Upper lobe of right lung (tissue), 1 donor: ENCODE data around the gene MYL5. TPM values are rescaled to one million over a fixed set of nuclear protein-coding genes. Genes with fewer than 3 reads are reported as not detected.

Experiments
- ATAC-seq: fragments of 200-7000 bp; cut with Tn5 transposase; one replicate; pipeline ENCODE4 v1.9.1; 2020; ENCODE audit warnings: mild to moderate bottlenecking, moderate library complexity
- DNase-seq: peaks from one replicate; pipeline ENCODE4 v3.0.0-alpha.2; 2020
- H3K27ac ChIP-seq: fragments of 200-600 bp; one replicate; pipeline ENCODE4 v1.8.0; 2022
- H3K27me3 ChIP-seq: fragments of 200-600 bp; one replicate; pipeline ENCODE4 v1.8.0; 2022; ENCODE audit warnings: mild to moderate bottlenecking
- H3K36me3 ChIP-seq: fragments of 200-600 bp; one replicate; pipeline ENCODE4 v1.8.0; 2022
- H3K4me1 ChIP-seq: fragments of 200-600 bp; one replicate; pipeline ENCODE4 v1.8.0; 2022
- H3K4me3 ChIP-seq: fragments of 200-600 bp; one replicate; pipeline ENCODE4 v1.8.0; 2022; ENCODE audit warnings: mild to moderate bottlenecking
- H3K9me3 ChIP-seq: fragments of 200-600 bp; one replicate; pipeline ENCODE4 v1.8.0; 2022
- CTCF ChIP-seq: fragments of 200-600 bp; IDR thresholded peaks from one replicate; pipeline ENCODE4 v1.8.0; 2022; ENCODE audit warnings: antibody characterized with exemption
- intact Hi-C: fragments of 100-400 bp; cut with DNase I; formaldehyde crosslinking; loops from one replicate; pipeline ENCODE4 v1.11.0; 2022
- total RNA-seq: library from RNA; stranded (reverse); fragmentation: NEBNext Ultra II Directional; extraction: Animal tissue kit (Norgen Biotek cat#: 25700); gene quantifications from one replicate; pipeline ENCODE4 v1.2.1, GENCODE V29; 2021
- donor health status: DM: no; HTN: yes; CAD: no; lungs with severe emphysema.

The MYL5 gene
- total RNA-seq, 1 donor from 2014 or later: 9.7 TPM

- intact Hi-C loops: no loop called here
- H3K27ac ChIP-seq: no peak overlapping the region
- DNase-seq: no peak
Measured at GRCh38 chr4:658681-659667, 15.4 kb upstream of the MYL5 start.

GRCh38 chr4:659851-660250, 14.5 kb upstream of the MYL5 start:
- ATAC-seq: no peak
- Histone ChIP-seq H3K4me1 (no peaks in the 10 kb centered on the region), H3K4me3 (no peak overlapping the region), H3K9me3 (no peaks in the 10 kb centered on the region), H3K27me3 (peaks cover 5% of the 10 kb centered on the region), H3K36me3 (no peaks in the 10 kb centered on the region), H3K27ac (no peak overlapping the region)
- TF ChIP-seq CTCF: no peak
- DNase-seq: no peak
- intact Hi-C loops: no loop called here

More at GRCh38 chr4:658681-659667, 15.4 kb upstream of the MYL5 start:
- no peak for TF ChIP-seq CTCF
- H3K36me3 ChIP-seq: no peaks in the 10 kb centered on the region
- H3K4me1 ChIP-seq: no peaks in the 10 kb centered on the region
- peaks cover 5% of the 10 kb centered on the region for H3K27me3 ChIP-seq
- H3K9me3 ChIP-seq: no peaks in the 10 kb centered on the region
- no peak overlapping the region for H3K4me3 ChIP-seq
- no peak for ATAC-seq

DNA sequence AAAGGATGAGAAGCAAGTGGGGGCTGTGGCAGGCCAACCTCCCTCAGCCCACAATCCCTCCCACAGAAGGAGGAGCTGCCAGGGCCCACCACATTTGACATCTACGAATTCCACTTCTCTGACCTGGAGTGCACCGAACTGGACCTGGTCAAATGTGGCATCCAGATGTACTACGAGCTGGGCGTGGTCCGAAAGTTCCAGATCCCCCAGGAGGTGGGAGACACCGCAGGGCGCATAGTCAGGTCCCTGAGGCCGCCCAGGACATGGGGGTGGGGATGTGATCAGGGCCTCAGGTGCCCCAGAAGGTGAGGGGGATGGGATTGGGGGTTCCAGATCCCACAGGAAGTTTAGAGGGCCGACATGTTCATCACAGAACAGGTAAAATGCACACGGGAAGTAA, 13.9 kb upstream of the MYL5 start:
- Histone ChIP-seq H3K27ac (no peak overlapping the region), H3K4me1 (no peaks in the 10 kb centered on the region), H3K27me3 (peaks cover under 1% of the 10 kb centered on the region), H3K4me3 (no peak overlapping the region), H3K36me3 (no peaks in the 10 kb centered on the region), H3K9me3 (no peaks in the 10 kb centered on the region)
- DNase-seq (no peak), ATAC-seq (no peak)
- intact Hi-C loops: no loop called here
- TF ChIP-seq CTCF: no peak

DNA sequence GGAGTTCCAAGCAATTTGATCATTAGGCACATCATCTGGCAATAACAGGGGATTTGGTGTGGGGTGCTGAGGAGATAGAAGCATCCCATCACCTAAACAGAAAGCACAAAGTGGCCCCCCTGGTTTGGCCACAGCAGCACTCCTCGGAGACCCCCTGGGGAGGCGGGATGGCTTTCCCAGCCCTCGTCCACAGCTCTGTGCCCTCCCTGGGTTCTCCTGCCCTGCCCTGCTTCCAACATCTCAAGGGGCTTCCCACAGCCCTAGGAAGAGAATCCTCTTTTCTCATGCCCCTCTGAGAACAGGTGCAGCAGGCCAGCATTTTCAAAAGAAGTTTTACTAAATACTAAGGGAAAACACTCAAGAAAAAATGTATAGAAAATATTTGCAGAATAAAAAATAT, 13.1 kb upstream of the MYL5 start:
- no peaks in the 10 kb centered on the region for H3K9me3 ChIP-seq
- no peak for TF ChIP-seq CTCF
- no peak for ATAC-seq
- H3K4me3 ChIP-seq: no peak overlapping the region
- H3K36me3 ChIP-seq: no peaks in the 10 kb centered on the region
- intact Hi-C loops: no loop called here
- H3K27me3 ChIP-seq: no peaks in the 10 kb centered on the region
- no peaks in the 10 kb centered on the region for H3K4me1 ChIP-seq
- no peak overlapping the region for H3K27ac ChIP-seq
- no peak for DNase-seq

DNA sequence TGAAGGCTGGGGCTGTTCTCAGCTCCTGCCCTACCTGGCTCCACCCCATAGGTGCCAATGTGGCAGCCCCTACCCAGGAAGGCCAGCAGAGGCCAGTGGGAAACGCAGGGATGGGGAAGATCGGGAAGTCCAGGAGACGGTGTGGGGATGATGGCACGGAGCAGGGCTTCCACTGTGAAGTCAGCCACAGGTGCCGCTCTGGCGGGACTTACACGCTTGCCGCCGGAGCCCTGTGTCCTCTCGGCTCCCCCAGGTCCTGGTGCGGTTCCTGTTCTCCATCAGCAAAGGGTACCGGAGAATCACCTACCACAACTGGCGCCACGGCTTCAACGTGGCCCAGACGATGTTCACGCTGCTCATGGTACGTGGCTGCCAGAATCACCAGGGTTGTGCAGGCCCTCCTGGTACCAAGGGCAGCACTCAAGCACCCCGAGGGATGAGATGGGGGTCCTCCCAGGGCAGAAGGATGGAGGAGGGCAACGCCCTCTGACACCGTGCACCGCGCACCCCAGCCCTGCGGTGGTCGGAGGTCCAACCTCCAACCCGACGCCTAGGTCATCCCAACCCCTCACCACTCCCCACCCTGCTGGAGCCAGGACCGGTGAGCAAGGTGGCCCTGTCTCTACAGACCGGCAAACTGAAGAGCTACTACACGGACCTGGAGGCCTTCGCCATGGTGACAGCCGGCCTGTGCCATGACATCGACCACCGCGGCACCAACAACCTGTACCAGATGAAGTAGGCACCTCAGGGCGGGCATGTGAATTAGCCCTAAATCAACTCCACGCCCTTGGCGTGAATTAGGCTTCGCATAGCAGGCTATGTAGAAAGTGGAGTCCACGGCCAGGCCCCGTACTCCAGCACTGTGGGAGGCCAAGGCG, 12.2 kb upstream of the MYL5 start:
- DNase-seq (no peak), ATAC-seq (no peak)
- no peaks in the 10 kb centered on the region for H3K36me3 ChIP-seq
- H3K27ac ChIP-seq: no peak overlapping the region
- no peaks in the 10 kb centered on the region for H3K4me1 ChIP-seq
- no peaks in the 10 kb centered on the region for H3K27me3 ChIP-seq
- no peak overlapping the region for H3K4me3 ChIP-seq
- no peaks in the 10 kb centered on the region for H3K9me3 ChIP-seq
- intact Hi-C loops: no loop called here
- no peak for TF ChIP-seq CTCF
